RWPE1 (cell line): Measurements from ENCODE around the gene RALGPS1.

Experiments
- CTCF ChIA-PET: fragments of 350-600 bp; sonication (Branson Sonifier 250); formaldehyde crosslinking; extraction: SDS; loops from one replicate; lab custom pipeline; 2021; lab: Yijun Ruan, JAX
- POLR2A ChIA-PET: fragments of 400-600 bp; formaldehyde crosslinking; extraction: SDS; loops from one replicate; lab custom pipeline; 2020; ENCODE audit warnings: antibody characterized with exemption; ENCODE audit not compliant: low non-redundant PET; lab: Yijun Ruan, JAX
- DNase-seq: peaks from one replicate; pipeline ENCODE4 v3.0.0; 2012; ENCODE audit warnings: low spot score
- H3K27ac ChIP-seq: fragments of 450-650 bp; 2 replicates; pipeline ENCODE4 v1.5.1; 2017
- TF ChIP-seq, protein P1 (sequence below): fragments of 450-650 bp; conservative IDR thresholded peaks from 2 replicates; pipeline ENCODE4 v1.5.1; 2017; ENCODE audit warnings: low read depth, mild to moderate bottlenecking

RALGPS1 gene

DNA sequence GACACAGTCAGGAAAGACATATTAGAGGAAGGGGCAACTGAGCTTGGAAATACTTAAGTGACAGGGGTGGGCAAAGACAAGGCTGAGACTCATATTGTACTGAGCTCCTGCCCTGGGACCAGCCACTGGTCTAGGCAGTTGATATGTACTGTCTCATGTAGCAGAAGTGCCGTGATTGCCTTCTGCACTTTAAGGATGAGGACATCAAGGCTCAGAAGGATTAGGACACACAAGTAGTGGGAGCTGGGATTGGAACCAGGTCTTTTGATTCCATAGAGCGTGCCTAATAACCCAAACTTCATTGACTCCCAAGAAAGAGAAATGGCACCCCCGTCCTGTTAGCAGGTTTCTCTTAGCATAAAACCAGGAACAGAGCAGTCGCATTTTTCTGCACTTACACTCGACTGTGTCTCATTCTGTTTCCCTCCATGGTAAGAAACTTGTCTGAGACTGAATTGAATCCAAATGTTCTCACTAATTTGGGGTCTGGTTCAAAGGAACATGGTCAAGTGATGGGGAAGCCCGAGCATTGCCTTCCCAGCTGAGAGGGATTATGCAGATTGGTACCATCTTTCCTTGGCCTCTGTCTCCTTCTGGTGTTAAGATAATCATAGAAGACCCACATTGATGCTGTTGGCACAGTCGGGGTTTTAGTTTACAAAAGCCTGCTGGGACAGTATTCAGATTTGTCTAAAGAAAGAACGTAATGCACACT is 137.5 kb downstream of the RALGPS1 start:
- POLR2A ChIA-PET: no interaction called here
- H3K27ac ChIP-seq: no peak overlapping the region
- CTCF ChIA-PET: no interaction called here
- TF ChIP-seq, protein P1, sequence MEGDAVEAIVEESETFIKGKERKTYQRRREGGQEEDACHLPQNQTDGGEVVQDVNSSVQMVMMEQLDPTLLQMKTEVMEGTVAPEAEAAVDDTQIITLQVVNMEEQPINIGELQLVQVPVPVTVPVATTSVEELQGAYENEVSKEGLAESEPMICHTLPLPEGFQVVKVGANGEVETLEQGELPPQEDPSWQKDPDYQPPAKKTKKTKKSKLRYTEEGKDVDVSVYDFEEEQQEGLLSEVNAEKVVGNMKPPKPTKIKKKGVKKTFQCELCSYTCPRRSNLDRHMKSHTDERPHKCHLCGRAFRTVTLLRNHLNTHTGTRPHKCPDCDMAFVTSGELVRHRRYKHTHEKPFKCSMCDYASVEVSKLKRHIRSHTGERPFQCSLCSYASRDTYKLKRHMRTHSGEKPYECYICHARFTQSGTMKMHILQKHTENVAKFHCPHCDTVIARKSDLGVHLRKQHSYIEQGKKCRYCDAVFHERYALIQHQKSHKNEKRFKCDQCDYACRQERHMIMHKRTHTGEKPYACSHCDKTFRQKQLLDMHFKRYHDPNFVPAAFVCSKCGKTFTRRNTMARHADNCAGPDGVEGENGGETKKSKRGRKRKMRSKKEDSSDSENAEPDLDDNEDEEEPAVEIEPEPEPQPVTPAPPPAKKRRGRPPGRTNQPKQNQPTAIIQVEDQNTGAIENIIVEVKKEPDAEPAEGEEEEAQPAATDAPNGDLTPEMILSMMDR: no peak
- no peak for DNase-seq

DNA sequence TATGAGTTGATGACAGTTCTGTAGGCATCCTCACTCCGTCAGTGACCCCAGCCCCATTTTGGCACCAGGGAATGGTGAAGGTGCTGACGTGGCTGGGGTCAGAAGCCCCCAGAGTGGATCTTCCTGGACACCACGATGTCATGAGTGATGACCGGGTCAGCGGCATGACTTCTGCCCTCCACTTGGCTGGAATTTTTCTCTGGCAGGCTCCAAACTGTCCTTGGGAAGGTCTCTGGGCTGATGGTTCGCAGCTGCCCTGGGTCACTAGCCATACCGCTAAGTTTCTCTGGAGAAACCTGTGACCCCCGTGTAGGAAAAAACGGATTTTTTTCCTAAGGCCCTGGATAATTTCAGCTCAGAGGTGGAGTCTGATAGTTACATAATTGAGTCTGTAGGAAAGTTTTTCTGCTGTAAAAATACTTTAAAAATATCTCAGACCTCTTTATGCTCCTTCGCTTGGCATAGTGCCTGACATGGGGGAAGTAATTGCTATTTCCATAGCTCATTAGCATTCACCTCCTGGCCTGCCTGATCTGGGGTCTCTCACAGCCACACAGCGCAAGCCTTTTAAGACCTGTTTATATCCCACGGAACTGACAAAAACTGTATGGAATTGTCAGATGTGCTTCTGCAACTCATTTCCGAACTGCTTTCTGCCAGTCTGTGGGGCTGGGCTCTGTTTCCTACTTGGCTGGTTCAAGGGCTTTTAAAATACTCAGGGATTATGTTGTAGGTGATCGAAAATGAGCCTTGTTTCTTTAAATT is 138.7 kb downstream of the RALGPS1 start:
- H3K27ac ChIP-seq: no peak overlapping the region
- TF ChIP-seq, protein P1: no peak
- ChIA-PET CTCF (interaction anchor here (0.5 to 0.6 kb wide), 3 partner anchors 98 to 413 kb away, joined by 3 read pairs; no protein-coding TSS in a partner anchor), POLR2A (no interaction called here)
- no peak for DNase-seq

DNA sequence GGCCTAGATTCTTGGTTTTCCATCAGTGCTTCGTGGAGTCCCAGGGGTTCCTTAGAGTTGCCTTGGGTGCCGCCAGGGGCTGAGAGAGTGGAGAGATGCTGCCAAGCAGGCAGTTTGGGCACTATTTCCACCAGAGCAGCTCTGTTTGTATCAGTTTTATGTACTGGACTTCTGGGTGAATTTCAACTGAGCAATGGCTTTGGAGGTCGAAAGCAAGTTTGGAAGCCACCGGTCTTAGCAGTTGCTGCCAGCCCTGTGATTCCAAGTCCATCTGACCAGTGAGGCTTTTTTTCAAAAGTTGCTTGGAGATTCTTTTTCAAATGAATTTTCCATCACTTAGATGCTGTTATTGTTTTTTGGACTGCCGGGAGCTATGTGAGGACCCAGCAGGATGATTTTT is 139.4 kb downstream of the RALGPS1 start:
- DNase-seq: no peak
- POLR2A ChIA-PET: no interaction called here
- no peak overlapping the region for H3K27ac ChIP-seq
- CTCF ChIA-PET: interaction anchor here (0.5 kb wide), 1 partner anchor 413 kb away, joined by 3 read pairs; no protein-coding TSS in a partner anchor
- TF ChIP-seq, protein P1: no peak

DNA sequence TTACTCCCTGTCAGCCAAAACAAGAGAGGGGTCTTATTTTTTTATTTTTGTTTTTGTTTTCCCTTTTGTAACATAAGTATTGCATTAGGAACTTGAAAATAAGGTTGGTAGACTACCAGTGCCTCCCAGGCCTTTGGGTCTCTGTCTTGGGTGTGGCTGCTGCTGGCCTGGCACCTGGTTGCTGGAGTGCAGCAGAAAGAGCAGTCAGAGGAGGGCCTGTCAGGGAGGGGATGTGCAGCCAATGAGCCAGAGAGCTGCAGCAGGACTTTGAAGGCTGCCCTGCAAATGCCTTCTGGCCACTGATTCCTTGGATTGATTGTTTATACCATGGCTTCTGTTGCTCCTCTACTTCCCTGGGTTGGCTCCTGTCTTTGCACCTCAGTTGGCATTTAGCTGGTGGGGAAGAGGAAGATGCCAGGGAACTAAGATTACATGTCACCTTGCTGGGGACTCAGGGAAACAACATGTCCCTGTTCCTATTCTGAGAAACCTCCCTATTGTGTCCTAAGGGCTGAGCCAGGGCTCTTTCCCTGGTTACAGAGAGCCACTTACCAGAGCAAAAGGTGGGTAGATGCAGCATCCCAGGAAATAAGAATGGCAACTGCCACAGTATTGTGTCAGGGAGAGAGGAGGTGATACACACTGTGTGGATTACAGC is 141.3 kb downstream of the RALGPS1 start:
- no peak overlapping the region for H3K27ac ChIP-seq
- DNase-seq: no peak
- TF ChIP-seq, protein P1: no peak
- POLR2A ChIA-PET: no interaction called here
- CTCF ChIA-PET: interaction anchor here (0.6 to 0.7 kb wide), 2 partner anchors 106 to 747 kb away, joined by 3 to 4 read pairs; no protein-coding TSS in a partner anchor

DNA sequence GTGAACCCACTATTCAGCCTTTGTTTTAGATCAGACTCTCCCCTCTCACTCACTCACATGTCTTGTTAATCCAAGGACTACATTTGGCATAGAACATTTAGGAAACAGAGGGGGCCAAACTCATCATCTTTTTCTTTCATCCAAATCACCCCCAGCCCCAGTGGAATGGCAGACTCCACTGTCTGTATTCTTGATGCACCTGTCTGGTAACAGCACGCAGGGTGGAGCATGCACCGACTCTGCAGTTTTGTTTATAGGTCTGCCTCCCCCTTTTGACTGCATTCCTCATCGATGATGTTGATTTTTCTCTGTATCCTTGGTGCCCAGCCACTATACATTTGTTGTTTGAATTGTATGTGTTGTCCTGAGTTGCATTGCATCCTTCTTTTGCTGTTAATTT is 141.9 kb downstream of the RALGPS1 start:
- ChIA-PET POLR2A (no interaction called here), CTCF (interaction anchor here (0.6 kb wide), 1 partner anchor 747 kb away, joined by 4 read pairs; no protein-coding TSS in a partner anchor)
- no peak for DNase-seq
- TF ChIP-seq, protein P1: no peak
- no peak overlapping the region for H3K27ac ChIP-seq
